Nephron (organoid): Measurements from ENCODE around the gene RBBP8NL.

ENCODE experiments used
- H3K27ac Mint-ChIP-seq, 3 experiments: 2 replicates each; pipeline ENCODE4 v1.8.0; 2020; ENCODE audit warnings: mixed read lengths in 3 of 3, mild to moderate bottlenecking in 2 of 3, moderate library complexity in 1 of 3
- H3K27me3 Mint-ChIP-seq: 2 replicates; pipeline ENCODE4 v1.8.0; 2021; ENCODE audit warnings: low read depth, mild to moderate bottlenecking, moderate library complexity, mixed read lengths
- H3K36me3 Mint-ChIP-seq: 2 replicates; pipeline ENCODE4 v1.8.0; 2020; ENCODE audit warnings: low read depth, mixed read lengths
- H3K4me1 Mint-ChIP-seq: 2 replicates; pipeline ENCODE4 v1.8.0; 2020; ENCODE audit warnings: mixed read lengths
- H3K4me3 Mint-ChIP-seq, 3 experiments: 2 replicates each; pipeline ENCODE4 v1.8.0; 2020; ENCODE audit warnings: mild to moderate bottlenecking in 3 of 3, mixed read lengths in 3 of 3, moderate library complexity in 2 of 3
- H3K9me3 Mint-ChIP-seq: 2 replicates; pipeline ENCODE4 v1.8.0; 2020; ENCODE audit warnings: mixed read lengths
- CTCF ChIP-seq, 3 experiments: fragments of 200-600 bp; sonication (generic); IDR thresholded peaks; one replicate each; pipeline ENCODE4 v1.5.0; 2021; ENCODE audit warnings: antibody characterized with exemption in 3 of 3; ENCODE audit not compliant: unreplicated experiment in 3 of 3

The RBBP8NL gene

GRCh38 chr20:62402456-62403150 lies 24.7 kb downstream of the RBBP8NL start:
- no peaks in the 10 kb centered on the region for H3K27me3 Mint-ChIP-seq
- no peak overlapping the region for H3K27ac Mint-ChIP-seq
- peaks cover 11% of the 10 kb centered on the region for H3K36me3 Mint-ChIP-seq
- peaks cover 6% of the 10 kb centered on the region for H3K4me1 Mint-ChIP-seq
- peak overlapping the region in 1 of 3 experiments; percentile 73 for H3K4me3 Mint-ChIP-seq
- H3K9me3 Mint-ChIP-seq, result no peaks in the 10 kb centered on the region
- no peak for TF ChIP-seq CTCF (IDR thresholded peaks at IDR 0.05; ENCODE audit: unreplicated experiment in 3 of 3)

GRCh38 chr20:62401331-62401779 lies 26.0 kb downstream of the RBBP8NL start:
- H3K4me3 Mint-ChIP-seq, result no peak overlapping the region
- no peaks in the 10 kb centered on the region for H3K27me3 Mint-ChIP-seq
- H3K36me3 Mint-ChIP-seq, result peaks cover 11% of the 10 kb centered on the region
- no peak overlapping the region for H3K27ac Mint-ChIP-seq
- peak in 2 of 3 experiments; percentile 18 to 23 for TF ChIP-seq CTCF (IDR thresholded peaks at IDR 0.05; ENCODE audit: unreplicated experiment in 3 of 3)
- H3K9me3 Mint-ChIP-seq, result no peaks in the 10 kb centered on the region
- H3K4me1 Mint-ChIP-seq, result peaks cover 6% of the 10 kb centered on the region

- Mint-ChIP-seq H3K4me1 (peaks cover 5% of the 10 kb centered on the region), H3K36me3 (peaks cover 11% of the 10 kb centered on the region), H3K27ac (no peak overlapping the region), H3K9me3 (no peaks in the 10 kb centered on the region), H3K4me3 (no peak overlapping the region), H3K27me3 (no peaks in the 10 kb centered on the region)
- no peak for TF ChIP-seq CTCF (IDR thresholded peaks at IDR 0.05; ENCODE audit: unreplicated experiment in 3 of 3)
These were observed 26.8 kb downstream of the RBBP8NL start for GRCh38 chr20:62400541-62400940.

GRCh38 chr20:62400021-62400420 lies 27.3 kb downstream of the RBBP8NL start:
- H3K36me3 Mint-ChIP-seq, result peaks cover 11% of the 10 kb centered on the region
- no peak for TF ChIP-seq CTCF (IDR thresholded peaks at IDR 0.05; ENCODE audit: unreplicated experiment in 3 of 3)
- no peak overlapping the region for H3K27ac Mint-ChIP-seq
- H3K9me3 Mint-ChIP-seq, result no peaks in the 10 kb centered on the region
- H3K4me1 Mint-ChIP-seq, result peaks cover under 1% of the 10 kb centered on the region
- H3K27me3 Mint-ChIP-seq, result no peaks in the 10 kb centered on the region
- no peak overlapping the region for H3K4me3 Mint-ChIP-seq

- Mint-ChIP-seq H3K27ac (no peak overlapping the region), H3K27me3 (no peaks in the 10 kb centered on the region)
- TF ChIP-seq CTCF (IDR thresholded peaks at IDR 0.05; ENCODE audit: unreplicated experiment in 3 of 3), result no peak
These were observed 29.1 kb downstream of the RBBP8NL start for GRCh38 chr20:62398120-62398821.

More at GRCh38 chr20:62398120-62398821, 29.1 kb downstream of the RBBP8NL start:
- H3K4me3 Mint-ChIP-seq, result no peak overlapping the region
- H3K9me3 Mint-ChIP-seq, result no peaks in the 10 kb centered on the region
- H3K36me3 Mint-ChIP-seq, result peaks cover 11% of the 10 kb centered on the region
- H3K4me1 Mint-ChIP-seq, result no peaks in the 10 kb centered on the region
